Measurements from ENCODE around the gene SLC9A3.

The SLC9A3 gene

GRCh38 chr5:504326-505154 is 19.7 kb downstream of the SLC9A3 start:
- no peak for DNase-seq

DNA sequence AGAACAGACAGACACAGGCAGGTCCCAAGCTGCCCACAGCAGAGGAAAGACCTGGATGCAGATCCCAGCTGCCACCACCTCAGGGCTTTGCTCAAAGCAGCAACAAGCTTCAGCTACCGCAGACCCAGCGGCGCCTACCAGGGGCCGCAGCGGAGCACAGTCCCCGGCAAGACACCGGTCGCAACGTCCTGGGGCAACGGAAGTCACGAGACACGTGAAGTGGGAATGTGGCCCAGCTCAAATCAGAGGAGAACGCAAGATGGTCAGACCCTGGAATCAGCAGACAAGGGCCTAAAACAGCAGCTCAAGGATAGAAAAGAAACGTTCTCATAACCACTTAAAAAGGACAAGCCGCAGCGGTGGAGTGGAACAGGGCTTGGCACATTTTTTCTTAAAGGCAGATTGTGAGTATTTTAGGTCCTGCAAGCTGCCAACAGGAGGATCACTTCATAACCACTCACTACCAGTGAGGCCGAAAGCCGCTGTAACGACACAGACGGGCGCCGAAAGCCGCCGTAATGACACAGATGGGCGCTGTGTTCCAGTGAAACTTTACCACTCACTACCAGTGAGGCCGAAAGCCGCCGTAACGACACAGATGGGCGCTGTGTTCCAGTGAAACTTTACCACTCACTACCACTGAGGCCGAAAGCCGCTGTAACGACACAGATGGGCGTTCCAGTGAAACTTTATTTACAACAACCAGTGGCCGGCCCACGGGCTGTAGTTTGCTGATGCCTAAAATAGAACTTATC is 21.7 kb downstream of the SLC9A3 start:
- no peak for DNase-seq

DNA sequence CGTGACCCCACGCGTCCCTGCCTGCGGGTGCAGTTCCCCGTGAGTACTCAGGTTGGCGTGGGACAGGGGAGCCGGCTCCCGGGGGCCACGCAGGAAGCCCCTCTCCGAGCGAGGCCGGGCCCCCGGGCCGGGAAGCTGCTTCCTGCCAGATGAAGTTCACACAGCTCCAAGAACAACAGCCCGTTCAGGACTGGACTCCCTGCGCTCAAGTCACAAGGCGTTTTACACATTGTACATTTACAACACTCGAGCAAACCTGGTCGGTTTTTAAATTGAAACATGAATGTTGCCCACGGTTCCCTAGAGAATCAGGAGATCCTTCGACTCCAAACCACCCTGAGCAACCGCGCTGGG is 22.4 kb downstream of the SLC9A3 start:
- DNase-seq: no peak

DNA sequence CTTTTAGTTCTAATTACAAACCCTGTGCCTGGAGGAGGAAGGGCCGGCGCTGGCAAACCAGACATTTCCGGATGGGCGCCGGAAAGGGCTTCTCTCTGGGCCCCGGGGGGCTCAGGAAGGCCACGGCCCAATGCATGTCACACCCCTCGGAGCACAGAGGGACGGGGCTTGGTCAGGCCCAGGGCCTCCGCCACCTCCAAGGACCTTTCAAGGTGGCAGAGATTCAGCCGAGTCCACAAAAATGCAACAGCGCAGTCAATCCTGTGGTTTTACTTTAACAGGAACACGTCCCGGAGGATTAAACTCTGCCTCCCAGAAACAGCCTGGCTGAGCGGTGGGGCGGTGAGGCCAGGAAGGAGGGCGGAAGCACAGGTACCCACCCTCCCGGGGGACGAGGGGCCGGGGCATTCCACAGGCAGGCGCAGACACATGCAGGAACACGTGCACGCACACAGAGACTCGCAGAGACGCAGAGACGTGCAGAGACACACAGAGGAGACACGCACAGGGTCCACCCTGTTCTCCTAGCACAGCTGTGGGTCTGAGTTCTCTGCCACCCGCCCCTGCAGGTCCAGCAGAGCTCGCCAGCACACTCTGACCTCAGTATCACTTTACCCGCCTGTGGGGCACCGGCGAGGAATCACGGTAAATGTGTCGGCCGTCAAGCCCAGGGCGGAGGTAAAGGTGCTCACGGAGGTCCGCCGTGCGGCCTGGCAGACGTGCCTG is 23.0 kb downstream of the SLC9A3 start:
- no peak for DNase-seq

GRCh38 chr5:500491-500890 is 23.8 kb downstream of the SLC9A3 start:
- no peak for DNase-seq

DNA sequence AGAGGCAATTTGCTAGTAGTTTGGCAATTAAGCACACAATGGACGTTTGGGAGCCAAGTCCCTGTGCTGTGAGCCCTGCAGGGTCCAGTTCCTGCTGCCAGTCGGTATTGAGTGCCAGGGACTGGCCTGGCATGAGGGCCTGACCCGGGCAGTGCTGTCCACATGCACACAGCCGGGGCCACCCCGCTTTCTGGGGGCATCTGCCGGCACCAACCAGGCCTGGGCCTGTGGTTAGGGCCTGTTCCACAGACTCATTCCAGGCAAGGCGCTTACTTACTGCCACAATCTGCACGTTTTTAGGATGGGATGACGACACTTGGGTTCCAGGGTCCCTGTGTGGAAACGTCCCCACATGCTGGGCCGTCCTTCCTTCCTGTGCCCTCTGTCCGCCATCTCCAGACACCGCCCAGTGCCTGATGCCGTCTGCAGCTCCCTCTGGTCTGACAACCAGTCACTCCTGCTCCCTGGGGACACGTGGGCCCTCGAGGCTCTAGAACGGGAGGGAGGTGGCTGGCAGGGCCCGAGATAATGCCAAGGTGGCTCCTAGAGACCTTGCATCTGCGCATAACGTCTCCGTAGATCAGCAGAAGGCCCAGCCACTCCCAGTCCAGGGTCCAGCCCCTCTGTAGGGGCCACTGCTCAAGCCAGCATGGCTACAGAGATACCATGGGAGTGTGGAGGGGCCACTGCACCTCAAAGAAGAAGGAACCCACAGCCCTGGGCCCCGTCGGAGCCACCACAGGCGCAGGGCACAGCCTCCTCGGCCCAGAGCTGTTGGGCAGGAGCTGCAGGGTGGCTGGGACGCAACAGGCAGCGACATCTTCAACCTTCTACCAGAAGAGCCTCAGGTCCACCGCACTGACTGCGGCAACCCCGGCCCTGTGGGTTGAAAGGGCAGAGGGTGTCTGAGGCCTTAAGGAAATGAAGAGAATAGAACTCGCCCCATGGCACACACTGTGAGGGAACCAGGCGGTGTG is 24.7 kb downstream of the SLC9A3 start:
- no peak for DNase-seq

GRCh38 chr5:497871-498509 is 26.3 kb downstream of the SLC9A3 start:
- no peak for DNase-seq

- DNase-seq: no peak
Observed at GRCh38 chr5:497090-497700, 27.1 kb downstream of the SLC9A3 start.

- no peak for DNase-seq
Observed at GRCh38 chr5:496028-496427, 28.2 kb downstream of the SLC9A3 start.

DNA sequence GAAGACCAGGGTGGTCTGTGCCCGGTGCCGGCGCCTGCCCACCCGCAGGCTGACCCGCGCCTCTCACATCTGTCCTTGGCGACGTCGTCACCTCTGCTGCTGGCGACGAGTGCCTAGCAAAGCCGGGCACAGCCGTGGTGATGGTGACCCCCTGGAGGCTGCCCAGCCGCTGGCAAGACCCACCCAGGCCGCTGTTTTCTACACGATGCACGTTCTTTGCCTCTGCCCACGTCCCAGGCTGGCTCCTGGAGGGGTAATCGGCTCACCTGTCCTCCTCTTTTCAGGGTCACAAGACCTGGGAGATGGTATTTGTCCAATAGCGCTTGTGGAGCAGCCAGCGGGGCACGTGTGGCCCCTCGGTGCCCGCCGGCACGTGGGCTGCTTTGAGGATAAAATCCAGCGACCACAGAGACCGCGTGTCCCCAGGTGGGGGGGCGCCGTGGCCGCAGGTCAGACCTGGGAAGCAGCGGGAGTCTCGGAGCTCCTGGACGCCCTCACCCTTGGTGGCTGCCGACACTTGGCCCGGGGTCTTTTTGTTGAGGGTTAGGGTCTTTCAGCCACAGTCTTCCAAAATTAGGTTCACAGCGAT is 29.5 kb downstream of the SLC9A3 start:
- DNase-seq: no peak

DNA sequence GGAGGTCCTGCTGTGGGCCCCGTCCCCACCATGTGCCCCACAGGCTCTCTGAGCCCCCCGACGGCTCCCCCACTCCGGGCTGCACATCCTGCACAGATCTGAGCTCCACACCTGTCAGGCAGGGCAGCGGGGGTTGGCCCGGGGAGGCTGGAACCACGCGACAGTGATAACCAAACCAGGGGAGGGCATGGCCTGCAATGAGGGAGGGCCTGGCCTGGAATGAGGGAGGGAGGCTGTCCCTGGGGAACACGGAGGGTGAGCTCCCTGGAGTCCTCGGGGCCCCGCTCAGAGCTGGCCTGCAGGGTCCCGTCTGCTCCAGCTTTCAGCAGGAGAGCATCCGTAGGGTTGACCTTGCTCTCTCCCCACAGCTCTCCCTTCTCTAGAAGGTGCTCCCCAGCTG is 30.5 kb downstream of the SLC9A3 start:
- no peak for DNase-seq

DNA sequence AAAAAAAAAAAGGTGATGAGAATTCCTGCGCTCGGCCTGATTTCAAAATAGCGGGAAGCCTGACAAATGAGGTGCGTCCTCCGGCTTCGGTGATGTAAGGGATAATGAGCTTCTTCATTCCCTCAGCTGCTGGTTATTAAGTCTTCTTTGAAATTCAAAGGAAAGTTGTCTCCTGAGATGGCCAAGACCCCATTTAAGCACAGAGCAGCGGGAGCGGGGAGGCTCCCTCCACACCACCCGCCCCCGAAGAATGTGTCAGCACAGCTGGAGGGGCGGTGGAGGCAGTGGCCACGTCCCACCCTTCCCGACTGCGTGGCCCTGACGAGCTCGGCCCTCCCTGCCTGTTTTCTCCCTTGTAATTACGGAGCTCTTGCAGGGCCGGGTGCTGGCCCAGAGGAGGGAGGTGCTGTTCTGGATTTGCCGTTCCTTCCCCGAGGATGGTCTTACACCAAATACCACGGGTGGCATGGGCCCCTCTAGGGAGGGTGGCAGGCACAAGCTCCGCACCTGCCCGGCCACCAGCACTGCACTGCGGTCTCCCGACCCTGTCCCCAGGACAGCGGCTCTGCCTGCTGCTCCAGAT is 31.0 kb downstream of the SLC9A3 start:
- no peak for DNase-seq

DNA sequence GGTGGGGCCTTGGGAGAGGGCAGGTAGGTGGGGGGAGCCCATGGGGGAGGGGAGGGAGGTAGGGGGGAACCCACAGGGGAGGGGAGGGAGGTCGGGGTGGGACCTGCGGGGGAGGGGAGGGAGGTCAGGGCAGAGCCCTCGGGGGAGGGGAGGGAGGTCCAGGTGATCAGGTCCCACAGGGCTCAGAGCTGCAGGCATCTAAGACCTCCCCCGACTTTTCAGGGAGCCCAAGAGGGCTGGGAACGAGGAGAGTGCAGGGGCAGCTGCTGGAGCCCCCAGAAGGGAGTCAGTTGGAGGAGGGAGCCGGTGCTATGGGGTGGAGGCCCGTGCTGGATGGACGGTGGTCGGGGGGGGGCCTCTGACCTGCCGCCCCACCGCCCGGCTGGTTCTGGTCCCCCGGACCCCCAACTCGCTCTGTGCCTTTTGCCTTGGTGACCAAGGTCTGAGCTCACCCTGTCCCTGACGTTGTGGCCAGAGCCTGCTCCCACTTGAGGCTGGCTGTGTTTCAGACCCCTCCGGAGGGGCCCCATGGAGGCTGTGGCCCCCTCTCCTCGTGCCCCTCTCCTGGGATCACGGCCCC is 31.8 kb downstream of the SLC9A3 start:
- DNase-seq: no peak

GRCh38 chr5:491856-492155 is 32.4 kb downstream of the SLC9A3 start:
- DNase-seq: no peak

GRCh38 chr5:491119-491855 is 33.0 kb downstream of the SLC9A3 start:
- no peak for DNase-seq

GRCh38 chr5:490116-491106 is 33.8 kb downstream of the SLC9A3 start:
- DNase-seq: no peak

DNA sequence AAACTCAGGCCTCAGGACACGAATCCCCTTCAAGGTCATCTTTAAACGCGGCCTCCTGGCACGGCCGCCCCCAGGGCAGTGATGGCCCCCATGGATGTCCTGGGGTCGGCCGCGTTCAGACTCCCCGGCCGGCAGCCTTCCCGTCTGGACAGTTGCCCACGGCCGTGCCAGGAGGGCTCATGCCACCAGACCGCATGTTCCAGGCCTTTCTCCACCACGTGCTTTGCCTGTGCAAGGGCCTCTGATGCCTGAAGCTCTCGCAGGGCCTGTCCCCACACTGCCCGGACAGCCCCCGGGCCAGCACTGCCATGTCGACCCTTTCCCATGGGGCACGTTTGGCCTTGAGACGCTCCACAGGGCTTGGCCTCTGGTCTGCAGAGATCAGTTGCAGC is 34.6 kb downstream of the SLC9A3 start:
- no peak for DNase-seq

All from stimulated activated CD4-positive, alpha-beta T cell treated with anti-CD3 and anti-CD28 coated beads, Interleukin-4, amount 100 ng/mL, for 24 hours (primary cell).